Nephron (organoid): ENCODE data around the gene C17orf50.

Source experiments
- H3K27ac Mint-ChIP-seq, 3 experiments: 2 replicates each; pipeline ENCODE4 v1.8.0; 2020; ENCODE audit warnings: mixed read lengths in 3 of 3, mild to moderate bottlenecking in 2 of 3, moderate library complexity in 1 of 3
- H3K27me3 Mint-ChIP-seq: 2 replicates; pipeline ENCODE4 v1.8.0; 2021; ENCODE audit warnings: low read depth, mild to moderate bottlenecking, moderate library complexity, mixed read lengths
- H3K36me3 Mint-ChIP-seq: 2 replicates; pipeline ENCODE4 v1.8.0; 2020; ENCODE audit warnings: low read depth, mixed read lengths
- H3K4me1 Mint-ChIP-seq: 2 replicates; pipeline ENCODE4 v1.8.0; 2020; ENCODE audit warnings: mixed read lengths
- H3K4me3 Mint-ChIP-seq, 3 experiments: 2 replicates each; pipeline ENCODE4 v1.8.0; 2020; ENCODE audit warnings: mild to moderate bottlenecking in 3 of 3, mixed read lengths in 3 of 3, moderate library complexity in 2 of 3
- H3K9me3 Mint-ChIP-seq: 2 replicates; pipeline ENCODE4 v1.8.0; 2020; ENCODE audit warnings: mixed read lengths
- CTCF ChIP-seq, 3 experiments: fragments of 200-600 bp; sonication (generic); IDR thresholded peaks; one replicate each; pipeline ENCODE4 v1.5.0; 2021; ENCODE audit warnings: antibody characterized with exemption in 3 of 3; ENCODE audit not compliant: unreplicated experiment in 3 of 3

The C17orf50 gene

GRCh38 chr17:35765756-35766488 lies 5.2 kb downstream of the C17orf50 start:
- Mint-ChIP-seq H3K4me1 (peaks cover 30% of the 10 kb centered on the region), H3K36me3 (no peaks in the 10 kb centered on the region), H3K4me3 (peak overlapping the region; percentile 43 to 90 (median 56)), H3K27ac (peak overlapping the region; percentile 51 to 89 (median 68)), H3K27me3 (peaks cover 18% of the 10 kb centered on the region), H3K9me3 (no peaks in the 10 kb centered on the region)
- no peak for TF ChIP-seq CTCF (IDR thresholded peaks at IDR 0.05; ENCODE audit: unreplicated experiment in 3 of 3)

- H3K27me3 Mint-ChIP-seq: peaks cover 18% of the 10 kb centered on the region
- no peaks in the 10 kb centered on the region for H3K9me3 Mint-ChIP-seq
- no peaks in the 10 kb centered on the region for H3K36me3 Mint-ChIP-seq
- H3K4me3 Mint-ChIP-seq: no peak overlapping the region
- peak overlapping the region in 1 of 3 experiments; percentile 89 for H3K27ac Mint-ChIP-seq
- H3K4me1 Mint-ChIP-seq: peaks cover 30% of the 10 kb centered on the region
- TF ChIP-seq CTCF (IDR thresholded peaks at IDR 0.05; ENCODE audit: unreplicated experiment in 3 of 3): no peak
Observed at GRCh38 chr17:35766489-35766877, 5.8 kb downstream of the C17orf50 start.

GRCh38 chr17:35766903-35767510 lies 6.3 kb downstream of the C17orf50 start:
- H3K9me3 Mint-ChIP-seq: no peaks in the 10 kb centered on the region

GRCh38 chr17:35768797-35769196 lies 8.1 kb downstream of the C17orf50 start:
- Mint-ChIP-seq H3K4me3 (no peak overlapping the region), H3K27me3 (peaks cover 18% of the 10 kb centered on the region), H3K36me3 (no peaks in the 10 kb centered on the region), H3K27ac (no peak overlapping the region), H3K4me1 (peaks cover 42% of the 10 kb centered on the region), H3K9me3 (no peaks in the 10 kb centered on the region)
- no peak for TF ChIP-seq CTCF (IDR thresholded peaks at IDR 0.05; ENCODE audit: unreplicated experiment in 3 of 3)

More at GRCh38 chr17:35766903-35767510, 6.3 kb downstream of the C17orf50 start:
- peak; percentile 49 to 54 (median 51) for TF ChIP-seq CTCF (IDR thresholded peaks at IDR 0.05; ENCODE audit: unreplicated experiment in 3 of 3)
- Mint-ChIP-seq H3K27ac (peak overlapping the region in 2 of 3 experiments; percentile 41 to 60), H3K4me1 (peaks cover 32% of the 10 kb centered on the region), H3K4me3 (peak overlapping the region in 2 of 3 experiments; percentile 44 to 55), H3K27me3 (peaks cover 18% of the 10 kb centered on the region), H3K36me3 (no peaks in the 10 kb centered on the region)

GRCh38 chr17:35769895-35770486 lies 9.3 kb downstream of the C17orf50 start:
- TF ChIP-seq CTCF (IDR thresholded peaks at IDR 0.05; ENCODE audit: unreplicated experiment in 3 of 3): peak in 1 of 3 experiments; percentile 19
- H3K36me3 Mint-ChIP-seq: no peaks in the 10 kb centered on the region
- H3K4me1 Mint-ChIP-seq: peaks cover 47% of the 10 kb centered on the region
- H3K9me3 Mint-ChIP-seq: no peaks in the 10 kb centered on the region
- no peak overlapping the region for H3K27ac Mint-ChIP-seq
- H3K4me3 Mint-ChIP-seq: no peak overlapping the region
- peaks cover 18% of the 10 kb centered on the region for H3K27me3 Mint-ChIP-seq
